GM10248 (cell line): Measurements from ENCODE around the gene SLC51B.
"Not testable (repeated sequence)": the region's sequence is repeated elsewhere in the genome, so short reads cannot be mapped to it uniquely, and the experiment has no call there.

Experiments used
- CTCF ChIA-PET: fragments of 300-600 bp; sonication (Branson Sonifier 250); formaldehyde crosslinking; extraction: SDS; loops from one replicate; lab custom pipeline; 2021; ENCODE audit warnings: antibody characterized with exemption; lab: Yijun Ruan, JAX
- POLR2A ChIA-PET: fragments of 350-650 bp; sonication (Branson Sonifier 250); formaldehyde crosslinking; extraction: SDS; loops from one replicate; lab custom pipeline; 2020; ENCODE audit warnings: antibody characterized with exemption; lab: Yijun Ruan, JAX
- DNase-seq: peaks from one replicate; pipeline ENCODE4 v3.0.0; 2012; ENCODE audit errors: extremely low spot score
- TF ChIP-seq, protein P1 (sequence below): IDR thresholded peaks from 2 replicates; pipeline ENCODE4 v1.5.1; 2012; ENCODE audit warnings: mild to moderate bottlenecking, low read depth; ENCODE audit errors: extremely low read depth, missing control alignments, control extremely low read depth

SLC51B gene

GRCh38 chr15:65044724-65045481, at the start of gene SLC51B:
Gene SLC51B (plus strand): TSS chr15:65045387. CDS start chr15:65050005, 4,618 bp downstream.
- no peak for DNase-seq
- POLR2A ChIA-PET: no interaction called here
- TF ChIP-seq, protein P1, sequence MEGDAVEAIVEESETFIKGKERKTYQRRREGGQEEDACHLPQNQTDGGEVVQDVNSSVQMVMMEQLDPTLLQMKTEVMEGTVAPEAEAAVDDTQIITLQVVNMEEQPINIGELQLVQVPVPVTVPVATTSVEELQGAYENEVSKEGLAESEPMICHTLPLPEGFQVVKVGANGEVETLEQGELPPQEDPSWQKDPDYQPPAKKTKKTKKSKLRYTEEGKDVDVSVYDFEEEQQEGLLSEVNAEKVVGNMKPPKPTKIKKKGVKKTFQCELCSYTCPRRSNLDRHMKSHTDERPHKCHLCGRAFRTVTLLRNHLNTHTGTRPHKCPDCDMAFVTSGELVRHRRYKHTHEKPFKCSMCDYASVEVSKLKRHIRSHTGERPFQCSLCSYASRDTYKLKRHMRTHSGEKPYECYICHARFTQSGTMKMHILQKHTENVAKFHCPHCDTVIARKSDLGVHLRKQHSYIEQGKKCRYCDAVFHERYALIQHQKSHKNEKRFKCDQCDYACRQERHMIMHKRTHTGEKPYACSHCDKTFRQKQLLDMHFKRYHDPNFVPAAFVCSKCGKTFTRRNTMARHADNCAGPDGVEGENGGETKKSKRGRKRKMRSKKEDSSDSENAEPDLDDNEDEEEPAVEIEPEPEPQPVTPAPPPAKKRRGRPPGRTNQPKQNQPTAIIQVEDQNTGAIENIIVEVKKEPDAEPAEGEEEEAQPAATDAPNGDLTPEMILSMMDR: no peak
- CTCF ChIA-PET: interaction anchor here (1.4 to 4.0 kb wide), 3 partner anchors 9 to 14 kb away, joined by 3 to 23 read pairs (median 22); no protein-coding TSS in a partner anchor

DNA sequence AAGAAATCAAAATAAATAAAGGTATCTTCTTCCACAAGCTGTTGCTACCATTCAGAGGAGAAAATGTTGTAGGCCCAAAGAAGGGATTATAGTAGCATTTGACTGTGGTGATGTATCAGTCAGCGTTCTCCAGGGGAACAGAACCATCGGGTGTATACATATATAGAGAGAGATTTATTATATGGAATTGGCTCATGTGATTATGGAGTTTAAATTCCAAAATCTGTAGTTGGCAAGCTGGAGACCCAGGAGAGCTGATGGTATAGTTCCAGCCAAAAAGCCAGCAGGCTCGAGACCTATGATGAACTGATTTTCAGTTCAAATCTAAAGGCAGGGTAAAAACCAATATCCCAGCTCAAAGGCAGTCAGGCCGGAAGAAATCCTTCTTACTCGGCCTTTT, 48.1 kb upstream of the SLC51B start:
- ChIA-PET CTCF (interaction anchor here (1.3 to 2.6 kb wide), 6 partner anchors 8 to 269 kb away, joined by 3 to 8 read pairs (median 6); no protein-coding TSS in a partner anchor), POLR2A (no interaction called here)
- TF ChIP-seq, protein P1: no peak
- DNase-seq: no peak

DNA sequence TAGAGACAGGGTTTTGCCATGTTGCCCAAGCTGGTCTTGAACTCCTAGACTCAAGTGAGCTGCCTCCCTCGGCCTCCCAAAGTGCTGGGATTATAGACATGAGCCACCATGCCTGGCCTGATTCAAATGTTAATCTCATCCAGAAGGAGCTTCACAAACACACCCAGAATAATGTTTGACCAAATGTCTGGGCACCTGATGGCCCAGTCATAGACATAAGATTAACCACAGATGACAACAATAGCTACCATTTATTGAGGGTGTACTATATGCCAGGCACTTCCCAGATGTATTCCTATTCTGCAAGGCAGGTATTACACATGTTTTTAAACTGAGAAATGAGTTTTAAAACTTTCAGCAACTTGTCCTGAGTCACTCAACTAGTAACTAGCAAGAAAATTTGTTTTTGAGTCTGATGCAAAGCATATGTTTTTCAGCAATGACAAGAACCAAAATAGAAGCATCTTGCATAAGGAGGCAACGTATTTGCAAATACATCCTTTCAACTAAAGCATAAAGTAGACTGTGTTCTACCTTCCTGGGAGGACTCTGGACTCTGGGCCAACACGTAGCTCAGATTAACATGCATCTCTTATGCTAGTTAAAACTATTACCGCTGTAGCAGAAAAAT, 47.3 kb upstream of the SLC51B start:
- ChIA-PET POLR2A (no interaction called here), CTCF (interaction anchor here (1.5 to 2.6 kb wide), 4 partner anchors 8 to 270 kb away, joined by 3 to 8 read pairs (median 8); no protein-coding TSS in a partner anchor)
- DNase-seq: no peak

GRCh38 chr15:65004993-65005392, 40.2 kb upstream of the SLC51B start:
- TF ChIP-seq, protein P1: no peak
- CTCF ChIA-PET: interaction anchor here (0.7 to 1.8 kb wide), 4 partner anchors 8 to 110 kb away, joined by 3 to 7 read pairs (median 4); partner anchors contain the start of gene UBAP1L
- POLR2A ChIA-PET: interaction anchor here (0.6 to 0.7 kb wide), 2 partner anchors 158 to 404 kb away, joined by 3 to 5 read pairs; no protein-coding TSS in a partner anchor
- DNase-seq: no peak

More for the DNA sequence above, 47.3 kb upstream of the SLC51B start:
- TF ChIP-seq, protein P1: no peak

- DNase-seq: no peak
- CTCF ChIA-PET: no interaction called here
- TF ChIP-seq, protein P1: no peak
- POLR2A ChIA-PET: no interaction called here
Observed at GRCh38 chr15:65006876-65007275, 38.3 kb upstream of the SLC51B start.

DNA sequence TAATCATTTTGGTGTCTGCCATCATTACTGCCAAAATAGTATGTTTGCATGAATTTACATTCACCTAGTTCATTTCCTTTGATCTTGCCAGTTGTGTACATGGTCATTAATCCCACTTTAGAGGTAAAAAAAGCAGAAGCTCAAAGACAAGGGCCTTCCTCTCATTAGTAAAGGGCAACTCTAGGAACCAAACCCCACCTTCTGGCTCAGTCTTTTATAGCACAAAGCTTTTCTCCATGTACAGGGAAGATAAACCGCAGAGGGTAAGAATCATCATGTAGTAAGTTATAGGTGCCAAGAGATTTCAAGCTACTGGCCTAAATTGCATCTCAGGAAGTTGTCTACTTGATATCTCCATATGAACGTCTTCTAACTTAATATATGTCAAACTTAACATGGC, 36.2 kb upstream of the SLC51B start:
- TF ChIP-seq, protein P1: peak; percentile 25
- ChIA-PET POLR2A (no interaction called here), CTCF (interaction anchor here (1.1 to 1.9 kb wide), 7 partner anchors 9 to 268 kb away, joined by 3 to 8 read pairs (median 3); no protein-coding TSS in a partner anchor)
- no peak for DNase-seq

GRCh38 chr15:65011198-65011597, 34.0 kb upstream of the SLC51B start:
- DNase-seq: not testable (repeated sequence)
- CTCF ChIA-PET: interaction anchor here (1.2 to 1.3 kb wide), 2 partner anchors 15 to 21 kb away, joined by 3 to 4 read pairs; partner anchors contain the start of gene SPG21
- POLR2A ChIA-PET: interaction anchor here (0.6 kb wide), 1 partner anchor 174 kb away, joined by 6 read pairs; no protein-coding TSS in a partner anchor
